ENCODE results near the gene HCAR1.
"Not testable (repeated sequence)": the region's sequence is repeated elsewhere in the genome, so short reads cannot be mapped to it uniquely, and the experiment has no call there.

HCAR1 gene

GRCh38 chr12:122721057-122721545, 9.5 kb downstream of the HCAR1 start:
- Histone ChIP-seq H3K4me1 (ENCODE audit: control insufficient read depth, insufficient read depth, low read length) (no peaks in the 10 kb centered on the region), H3K4me3 (ENCODE audit: low read length) (no peak overlapping the region), H3K27me3 (ENCODE audit: control insufficient read depth, insufficient read depth, low read length) (no peaks in the 10 kb centered on the region), H3K9me3 (ENCODE audit: control insufficient read depth, insufficient read depth, low read length) (no peaks in the 10 kb centered on the region), H3K27ac (ENCODE audit: low read length) (no peak overlapping the region), H3K36me3 (ENCODE audit: control insufficient read depth, insufficient read depth, low read length) (no peaks in the 10 kb centered on the region)
- no peak for DNase-seq (ENCODE audit: low read depth, low spot score)
- WGBS (ENCODE audit: insufficient coverage, insufficient read length) = no CpG with 5 or more reads among the region's 11 CpGs

GRCh38 chr12:122716658-122717057, 14.0 kb downstream of the HCAR1 start, which contains the start of gene HCAR3:
Gene HCAR3 (minus strand): TSS chr12:122716811. CDS start chr12:122716737, 74 bp downstream.
- not testable (repeated sequence) for DNase-seq (ENCODE audit: low read depth, low spot score); H3K9me3 ChIP-seq (ENCODE audit: control insufficient read depth, insufficient read depth, low read length); H3K27me3 ChIP-seq (ENCODE audit: control insufficient read depth, insufficient read depth, low read length); H3K4me1 ChIP-seq (ENCODE audit: control insufficient read depth, insufficient read depth, low read length); H3K36me3 ChIP-seq (ENCODE audit: control insufficient read depth, insufficient read depth, low read length); H3K27ac ChIP-seq (ENCODE audit: low read length); H3K4me3 ChIP-seq (ENCODE audit: low read length)
- no CpG with 5 or more reads among the region's 10 CpGs for WGBS (ENCODE audit: insufficient coverage, insufficient read length)

- DNase-seq (ENCODE audit: low read depth, low spot score); H3K9me3 ChIP-seq (ENCODE audit: control insufficient read depth, insufficient read depth, low read length); H3K27me3 ChIP-seq (ENCODE audit: control insufficient read depth, insufficient read depth, low read length); H3K36me3 ChIP-seq (ENCODE audit: control insufficient read depth, insufficient read depth, low read length); H3K27ac ChIP-seq (ENCODE audit: low read length); H3K4me3 ChIP-seq (ENCODE audit: low read length); H3K4me1 ChIP-seq (ENCODE audit: control insufficient read depth, insufficient read depth, low read length): not testable (repeated sequence)
- no CpG with 5 or more reads among the region's 6 CpGs for WGBS (ENCODE audit: insufficient coverage, insufficient read length)
Measured at GRCh38 chr12:122715211-122715610, 15.4 kb downstream of the HCAR1 start.

GRCh38 chr12:122713491-122714188, 17.0 kb downstream of the HCAR1 start:
- H3K9me3 ChIP-seq (ENCODE audit: control insufficient read depth, insufficient read depth, low read length); H3K27me3 ChIP-seq (ENCODE audit: control insufficient read depth, insufficient read depth, low read length); H3K27ac ChIP-seq (ENCODE audit: low read length); DNase-seq (ENCODE audit: low read depth, low spot score); H3K4me3 ChIP-seq (ENCODE audit: low read length); H3K4me1 ChIP-seq (ENCODE audit: control insufficient read depth, insufficient read depth, low read length); H3K36me3 ChIP-seq (ENCODE audit: control insufficient read depth, insufficient read depth, low read length): not testable (repeated sequence)
- WGBS (ENCODE audit: insufficient coverage, insufficient read length) = no CpG with 5 or more reads among the region's 10 CpGs

- not testable (repeated sequence) for H3K4me3 ChIP-seq (ENCODE audit: low read length); H3K27ac ChIP-seq (ENCODE audit: low read length); H3K9me3 ChIP-seq (ENCODE audit: control insufficient read depth, insufficient read depth, low read length); H3K36me3 ChIP-seq (ENCODE audit: control insufficient read depth, insufficient read depth, low read length); DNase-seq (ENCODE audit: low read depth, low spot score); H3K27me3 ChIP-seq (ENCODE audit: control insufficient read depth, insufficient read depth, low read length); H3K4me1 ChIP-seq (ENCODE audit: control insufficient read depth, insufficient read depth, low read length)
- no CpG with 5 or more reads among the region's 1 CpG for WGBS (ENCODE audit: insufficient coverage, insufficient read length)
Measured at GRCh38 chr12:122711266-122711665, 19.4 kb downstream of the HCAR1 start.

- H3K4me3 ChIP-seq (ENCODE audit: low read length); DNase-seq (ENCODE audit: low read depth, low spot score); H3K9me3 ChIP-seq (ENCODE audit: control insufficient read depth, insufficient read depth, low read length); H3K27me3 ChIP-seq (ENCODE audit: control insufficient read depth, insufficient read depth, low read length); H3K36me3 ChIP-seq (ENCODE audit: control insufficient read depth, insufficient read depth, low read length); H3K27ac ChIP-seq (ENCODE audit: low read length); H3K4me1 ChIP-seq (ENCODE audit: control insufficient read depth, insufficient read depth, low read length): not testable (repeated sequence)
- WGBS (ENCODE audit: insufficient coverage, insufficient read length) = no CpG with 5 or more reads among the region's 2 CpGs
Measured at GRCh38 chr12:122710341-122710740, 20.3 kb downstream of the HCAR1 start.

GRCh38 chr12:122709287-122709686, 21.4 kb downstream of the HCAR1 start:
- no CpG with 5 or more reads among the region's 3 CpGs for WGBS (ENCODE audit: insufficient coverage, insufficient read length)
- not testable (repeated sequence) for H3K27me3 ChIP-seq (ENCODE audit: control insufficient read depth, insufficient read depth, low read length)

GRCh38 chr12:122703841-122704240, 26.8 kb downstream of the HCAR1 start:
- DNase-seq (ENCODE audit: low read depth, low spot score); H3K4me3 ChIP-seq (ENCODE audit: low read length); H3K36me3 ChIP-seq (ENCODE audit: control insufficient read depth, insufficient read depth, low read length); H3K9me3 ChIP-seq (ENCODE audit: control insufficient read depth, insufficient read depth, low read length); H3K4me1 ChIP-seq (ENCODE audit: control insufficient read depth, insufficient read depth, low read length); H3K27me3 ChIP-seq (ENCODE audit: control insufficient read depth, insufficient read depth, low read length); H3K27ac ChIP-seq (ENCODE audit: low read length): not testable (repeated sequence)
- WGBS (ENCODE audit: insufficient coverage, insufficient read length) = no CpG with 5 or more reads among the region's 3 CpGs

More at GRCh38 chr12:122709287-122709686, 21.4 kb downstream of the HCAR1 start:
- not testable (repeated sequence) for H3K27ac ChIP-seq (ENCODE audit: low read length); DNase-seq (ENCODE audit: low read depth, low spot score); H3K9me3 ChIP-seq (ENCODE audit: control insufficient read depth, insufficient read depth, low read length); H3K4me3 ChIP-seq (ENCODE audit: low read length); H3K36me3 ChIP-seq (ENCODE audit: control insufficient read depth, insufficient read depth, low read length); H3K4me1 ChIP-seq (ENCODE audit: control insufficient read depth, insufficient read depth, low read length)

- not testable (repeated sequence) for H3K9me3 ChIP-seq (ENCODE audit: control insufficient read depth, insufficient read depth, low read length); H3K36me3 ChIP-seq (ENCODE audit: control insufficient read depth, insufficient read depth, low read length); DNase-seq (ENCODE audit: low read depth, low spot score); H3K4me3 ChIP-seq (ENCODE audit: low read length); H3K27ac ChIP-seq (ENCODE audit: low read length); H3K27me3 ChIP-seq (ENCODE audit: control insufficient read depth, insufficient read depth, low read length); H3K4me1 ChIP-seq (ENCODE audit: control insufficient read depth, insufficient read depth, low read length)
- no CpG with 5 or more reads among the region's 22 CpGs for WGBS (ENCODE audit: insufficient coverage, insufficient read length)
Measured at GRCh38 chr12:122702890-122703611, 27.6 kb downstream of the HCAR1 start, which contains the start of gene HCAR2. Gene HCAR2 (minus strand): TSS chr12:122703357. CDS start chr12:122703283, 74 bp downstream.

GRCh38 chr12:122701481-122701880, 29.2 kb downstream of the HCAR1 start:
- not testable (repeated sequence) for H3K4me3 ChIP-seq (ENCODE audit: low read length); H3K27ac ChIP-seq (ENCODE audit: low read length); H3K36me3 ChIP-seq (ENCODE audit: control insufficient read depth, insufficient read depth, low read length); H3K4me1 ChIP-seq (ENCODE audit: control insufficient read depth, insufficient read depth, low read length); H3K9me3 ChIP-seq (ENCODE audit: control insufficient read depth, insufficient read depth, low read length); DNase-seq (ENCODE audit: low read depth, low spot score); H3K27me3 ChIP-seq (ENCODE audit: control insufficient read depth, insufficient read depth, low read length)
- no CpG with 5 or more reads among the region's 4 CpGs for WGBS (ENCODE audit: insufficient coverage, insufficient read length)
